Spleen (tissue), 7 donors: ENCODE results near the gene TSHR.

Experiments
- POLR2A ChIP-seq, 3 donors: fragments of 450-650 bp; IDR thresholded peaks; one replicate each; pipeline ENCODE4 v1.5.1; 2017; ENCODE audit warnings: antibody characterized with exemption in 3 of 3, mild to moderate bottlenecking in 1 of 3
- POLR2AphosphoS5 ChIP-seq, 3 donors: sonication (generic); formaldehyde crosslinking; IDR thresholded peaks; one replicate each; pipeline ENCODE4 v1.5.1; 2017; ENCODE audit warnings: antibody characterized with exemption in 3 of 3
- TF ChIP-seq, protein P1 (sequence below), 11 experiments: fragments of 200-600 bp in 7 of 11; fragments of 450-650 bp in 4 of 11; sonication (generic) in 4 of 11; IDR thresholded peaks in 8 of 11; conservative IDR thresholded peaks in 3 of 11; 1 replicate in 7 of 11; 2 replicates in 4 of 11; pipeline versions ENCODE4 v1.4.0 to v1.8.0; 2016 to 2021; ENCODE audit warnings: antibody characterized with exemption in 11 of 11, inconsistent platforms in 4 of 11, mild to moderate bottlenecking in 1 of 11
- donor health status: DM: no; HTN: no; CAD: no; lungs with moderate emphysema.
- donor health status: DM: no; HTN: no; CAD: no.
- donor health status: DM: no; HTN: no; CAD: no.

DNA sequence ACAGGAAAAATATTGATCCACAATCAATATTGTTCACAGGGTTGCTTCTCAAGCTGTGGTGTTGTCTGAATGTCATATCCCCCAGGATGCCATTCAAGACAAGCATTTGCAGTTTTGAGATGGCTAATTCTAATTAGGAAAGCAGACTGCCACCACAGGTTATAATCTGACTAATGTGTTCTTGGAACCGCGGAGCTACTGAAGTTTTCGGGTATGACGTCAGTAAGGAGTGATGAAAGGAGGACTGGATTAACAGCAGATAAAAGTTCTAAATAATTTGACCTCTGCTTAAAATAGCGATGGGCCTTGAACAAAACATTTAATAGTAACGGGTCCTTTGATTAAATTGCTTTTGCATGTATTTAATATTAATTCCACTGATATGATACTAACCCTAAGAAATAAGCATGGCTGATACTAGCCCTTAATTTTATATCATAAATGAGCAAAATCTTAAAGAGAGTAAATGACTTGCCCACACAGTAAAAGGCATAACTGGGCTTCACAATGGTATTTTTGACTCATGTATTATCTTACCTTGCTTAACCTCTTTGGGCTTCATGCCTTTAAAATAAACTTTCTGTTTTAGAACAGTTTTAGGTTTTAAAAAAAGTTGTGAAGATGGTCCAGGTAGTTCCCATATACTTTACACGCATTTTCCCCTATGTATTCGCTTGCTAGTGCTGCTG is 50.3 kb downstream of the TSHR start:
- TF ChIP-seq POLR2AphosphoS5 (IDR thresholded peaks at IDR 0.05) (no peak), POLR2A (IDR thresholded peaks at IDR 0.05) (no peak)
- TF ChIP-seq, protein P1, sequence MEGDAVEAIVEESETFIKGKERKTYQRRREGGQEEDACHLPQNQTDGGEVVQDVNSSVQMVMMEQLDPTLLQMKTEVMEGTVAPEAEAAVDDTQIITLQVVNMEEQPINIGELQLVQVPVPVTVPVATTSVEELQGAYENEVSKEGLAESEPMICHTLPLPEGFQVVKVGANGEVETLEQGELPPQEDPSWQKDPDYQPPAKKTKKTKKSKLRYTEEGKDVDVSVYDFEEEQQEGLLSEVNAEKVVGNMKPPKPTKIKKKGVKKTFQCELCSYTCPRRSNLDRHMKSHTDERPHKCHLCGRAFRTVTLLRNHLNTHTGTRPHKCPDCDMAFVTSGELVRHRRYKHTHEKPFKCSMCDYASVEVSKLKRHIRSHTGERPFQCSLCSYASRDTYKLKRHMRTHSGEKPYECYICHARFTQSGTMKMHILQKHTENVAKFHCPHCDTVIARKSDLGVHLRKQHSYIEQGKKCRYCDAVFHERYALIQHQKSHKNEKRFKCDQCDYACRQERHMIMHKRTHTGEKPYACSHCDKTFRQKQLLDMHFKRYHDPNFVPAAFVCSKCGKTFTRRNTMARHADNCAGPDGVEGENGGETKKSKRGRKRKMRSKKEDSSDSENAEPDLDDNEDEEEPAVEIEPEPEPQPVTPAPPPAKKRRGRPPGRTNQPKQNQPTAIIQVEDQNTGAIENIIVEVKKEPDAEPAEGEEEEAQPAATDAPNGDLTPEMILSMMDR (IDR thresholded peaks at IDR 0.05 in 8 of 11, conservative IDR thresholded peaks at IDR 0.05 in 3 of 11) = no peak
